ENCODE results near the gene KCNA3.
A peak's percentile ranks its signal among the peaks of the same experiment; 100 is the strongest.

The KCNA3 gene

GRCh38 chr1:110674337-110675059 lies at the start of gene KCNA3:
Gene KCNA3, minus strand, starts transcription at chr1:110674940. Its CDS starts 131 bp downstream, at chr1:110674809.
- peak; percentile 78 for DNase-seq (ENCODE audit: low spot score)
- peak; percentile 56 for FAIRE-seq

- FAIRE-seq = no peak
Measured at GRCh38 chr1:110722807-110723206, 48.1 kb upstream of the KCNA3 start.

GRCh38 chr1:110719908-110720307 lies 45.2 kb upstream of the KCNA3 start:
- FAIRE-seq (no peak), DNase-seq (ENCODE audit: low spot score) (no peak)

More at GRCh38 chr1:110722807-110723206, 48.1 kb upstream of the KCNA3 start:
- no peak for DNase-seq (ENCODE audit: low spot score)

- DNase-seq (ENCODE audit: low spot score) = no peak
- FAIRE-seq = no peak
Measured at GRCh38 chr1:110718452-110718851, 43.7 kb upstream of the KCNA3 start.

- no peak for FAIRE-seq
- no peak for DNase-seq (ENCODE audit: low spot score)
Measured at GRCh38 chr1:110717179-110717578, 42.4 kb upstream of the KCNA3 start.

GRCh38 chr1:110714374-110714995 lies 39.7 kb upstream of the KCNA3 start:
- FAIRE-seq = no peak
- DNase-seq (ENCODE audit: low spot score) = no peak

GRCh38 chr1:110713221-110713620 lies 38.5 kb upstream of the KCNA3 start:
- FAIRE-seq = no peak

GRCh38 chr1:110710314-110710713 lies 35.6 kb upstream of the KCNA3 start:
- FAIRE-seq = no peak
- DNase-seq (ENCODE audit: low spot score) = no peak

More at GRCh38 chr1:110713221-110713620, 38.5 kb upstream of the KCNA3 start:
- no peak for DNase-seq (ENCODE audit: low spot score)

- FAIRE-seq (no peak), DNase-seq (ENCODE audit: low spot score) (no peak)
Measured at GRCh38 chr1:110708974-110709440, 34.3 kb upstream of the KCNA3 start.

- FAIRE-seq (no peak), DNase-seq (ENCODE audit: low spot score) (no peak)
Measured at GRCh38 chr1:110707232-110707631, 32.5 kb upstream of the KCNA3 start.

- no peak for FAIRE-seq
- no peak for DNase-seq (ENCODE audit: low spot score)
Measured at GRCh38 chr1:110706621-110707020, 31.9 kb upstream of the KCNA3 start.

- FAIRE-seq (no peak), DNase-seq (ENCODE audit: low spot score) (no peak)
Measured at GRCh38 chr1:110702260-110702659, 27.5 kb upstream of the KCNA3 start.

GRCh38 chr1:110700767-110701166 lies 26.0 kb upstream of the KCNA3 start:
- DNase-seq (ENCODE audit: low spot score) = no peak
- no peak for FAIRE-seq

GRCh38 chr1:110697606-110698005 lies 22.9 kb upstream of the KCNA3 start:
- DNase-seq (ENCODE audit: low spot score) = no peak

GRCh38 chr1:110696818-110697217 lies 22.1 kb upstream of the KCNA3 start:
- no peak for DNase-seq (ENCODE audit: low spot score)
- no peak for FAIRE-seq

More at GRCh38 chr1:110697606-110698005, 22.9 kb upstream of the KCNA3 start:
- no peak for FAIRE-seq

- FAIRE-seq (no peak), DNase-seq (ENCODE audit: low spot score) (no peak)
Measured at GRCh38 chr1:110690709-110691365, 16.1 kb upstream of the KCNA3 start.

- FAIRE-seq (no peak), DNase-seq (ENCODE audit: low spot score) (no peak)
Measured at GRCh38 chr1:110689868-110690267, 15.1 kb upstream of the KCNA3 start.

- FAIRE-seq (no peak), DNase-seq (ENCODE audit: low spot score) (no peak)
Measured at GRCh38 chr1:110688514-110688913, 13.8 kb upstream of the KCNA3 start.

- FAIRE-seq (no peak), DNase-seq (ENCODE audit: low spot score) (no peak)
Measured at GRCh38 chr1:110687250-110687649, 12.5 kb upstream of the KCNA3 start.

- FAIRE-seq = no peak
- DNase-seq (ENCODE audit: low spot score) = no peak
Measured at GRCh38 chr1:110686188-110686587, 11.4 kb upstream of the KCNA3 start.

GRCh38 chr1:110684491-110684890 lies 9.8 kb upstream of the KCNA3 start:
- FAIRE-seq (no peak), DNase-seq (ENCODE audit: low spot score) (no peak)

GRCh38 chr1:110682898-110683297 lies 8.2 kb upstream of the KCNA3 start:
- FAIRE-seq (no peak), DNase-seq (ENCODE audit: low spot score) (no peak)
